Activated CD8-positive, alpha-beta T cell treated with anti-CD3 and anti-CD28 coated beads, Interleukin-2, amount 10 ng/mL, durations not matched to agents 7 days and 5 days (primary cell): Measurements from ENCODE around the gene TRIM23. TPM values are rescaled to one million over a fixed set of nuclear protein-coding genes. Genes with fewer than 3 reads are reported as not detected.

Experiments used
- total RNA-seq, 2 experiments: library from RNA; stranded (reverse); gene quantifications; one replicate each; pipeline ENCODE4 v1.2.3, GENCODE V29; 2021

Gene TRIM23
- total RNA-seq, 2 experiments from 2014 or later: 7.0 to 8.9 TPM

Other genes starting within 250 kb of the TRIM23 start
- gene ADAMTS6, start 142.4 kb downstream of the TRIM23 start, total RNA-seq: 1 to 10 TPM; 1.8 to 3.4 TPM
- 100 to 1,000 TPM in 1 of 2 experiments, 10 to 100 TPM in 1; 97.8 to 110 TPM for gene CENPK, start 61.2 kb downstream of the TRIM23 start, total RNA-seq
- gene PPWD1, start 61.0 kb downstream of the TRIM23 start, total RNA-seq: 10 to 100 TPM; 46.5 to 47.7 TPM
- 1 to 10 TPM; 5.1 to 5.3 TPM for gene SHLD3, start 694 bp upstream of the TRIM23 start, total RNA-seq
- 10 to 100 TPM; 21.9 to 22.2 TPM for gene TRAPPC13, start 694 bp upstream of the TRIM23 start, total RNA-seq
- 10 to 100 TPM; 17.5 to 18.4 TPM for gene SGTB, start 97.8 kb upstream of the TRIM23 start, total RNA-seq
- gene NLN, start 97.9 kb upstream of the TRIM23 start, total RNA-seq: 10 to 100 TPM; 13.9 to 14.3 TPM